Muscle of back (tissue), 11 donors: ENCODE data around the gene CD300LF. TPM values are rescaled to one million over a fixed set of nuclear protein-coding genes. Genes with fewer than 3 reads are reported as not detected.

Experiments used
- DNase-seq, 3 donors: peaks; one replicate each; pipeline versions ENCODE4 v3.0.0 to v3.0.0-alpha.2; 2013
- polyA plus RNA-seq, 10 donors: library from polyadenylated mRNA; unstranded; fragments of 120-200 nt; gene quantifications; one replicate each; pipeline ENCODE4 v1.2.1, GENCODE V29; 2013; ENCODE audit not compliant: insufficient read length in 10 of 10

The CD300LF gene
- polyA plus RNA-seq, 10 donors: 0.16 to 0.65 (median 0.35) TPM

GRCh38 chr17:74746376-74746775 is 33.7 kb upstream of the CD300LF start:
- no peak for DNase-seq

- no peak for DNase-seq
Measured at GRCh38 chr17:74745548-74746177, 32.9 kb upstream of the CD300LF start.

- peak; percentile 27 to 72 (median 66) for DNase-seq
Measured at GRCh38 chr17:74744714-74745547, 32.2 kb upstream of the CD300LF start.

GRCh38 chr17:74744349-74744713 is 31.6 kb upstream of the CD300LF start:
- no peak for DNase-seq

GRCh38 chr17:74743755-74744154 is 31.0 kb upstream of the CD300LF start:
- no peak for DNase-seq

- DNase-seq: no peak
Measured at GRCh38 chr17:74742978-74743545, 30.3 kb upstream of the CD300LF start.

- DNase-seq: no peak
Measured at GRCh38 chr17:74742153-74742515, 29.4 kb upstream of the CD300LF start.

- DNase-seq: no peak
Measured at GRCh38 chr17:74740641-74741387, 28.1 kb upstream of the CD300LF start.

GRCh38 chr17:74740173-74740572 is 27.4 kb upstream of the CD300LF start:
- DNase-seq: no peak

GRCh38 chr17:74739227-74739831 is 26.6 kb upstream of the CD300LF start:
- no peak for DNase-seq

- DNase-seq: peak in 1 of 3 donors; percentile 54
Measured at GRCh38 chr17:74738051-74738996, 25.6 kb upstream of the CD300LF start.

- no peak for DNase-seq
Measured at GRCh38 chr17:74737299-74738050, 24.8 kb upstream of the CD300LF start.

- peak in 1 of 3 donors; percentile 49 for DNase-seq
Measured at GRCh38 chr17:74736513-74737298, 24.0 kb upstream of the CD300LF start, which contains the start of gene RAB37. TSS of gene RAB37 (plus strand) at chr17:74737256. CDS start at chr17:74737273, 17 bp downstream.

- no peak for DNase-seq
Measured at GRCh38 chr17:74734256-74734655, 21.5 kb upstream of the CD300LF start.

GRCh38 chr17:74733365-74734122 is 20.8 kb upstream of the CD300LF start:
- no peak for DNase-seq

GRCh38 chr17:74732042-74732867 is 19.5 kb upstream of the CD300LF start:
- DNase-seq: no peak

GRCh38 chr17:74731347-74731605 is 18.6 kb upstream of the CD300LF start:
- no peak for DNase-seq
